Renal cortex interstitium (tissue), 15 donors: Measurements from ENCODE around the gene HEY2. TPM values are rescaled to one million over a fixed set of nuclear protein-coding genes. Genes with fewer than 3 reads are reported as not detected.
"Not testable (repeated sequence)": the region's sequence is repeated elsewhere in the genome, so short reads cannot be mapped to it uniquely, and the experiment has no call there.

Experiments
- DNase-seq, 11 donors: peaks; one replicate each; pipeline ENCODE4 v3.0.0-alpha.2; 2013; ENCODE audit warnings: low read depth in 9 of 11, low spot score in 4 of 11; ENCODE audit errors: extremely low read depth in 1 of 11
- long read RNA-seq, 16 experiments: transcript quantifications; one replicate each; lab custom pipeline, GENCODE V29; 2026
- polyA plus RNA-seq, 3 donors: library from polyadenylated mRNA; unstranded; fragments of 120-200 nt; gene quantifications; one replicate each; pipeline ENCODE4 v1.2.1, GENCODE V29; 2013; ENCODE audit not compliant: insufficient read length in 3 of 3

Gene HEY2
- 1 to 10 TPM; 7.0 to 7.6 (median 7.3) TPM for polyA plus RNA-seq
- long read RNA-seq, donor 1, result 0 reads
- long read RNA-seq, donor 2, partial matches to known transcripts, result 0 of 2 reads
- long read RNA-seq, donor 2, other reads (novel, unspliced or antisense), result 0 of 2 reads
- long read RNA-seq, donor 3, transcript HEY2-201 (5 exons, 2,678 nt), result major isoform, 9 of 17 reads
- long read RNA-seq, donor 3, partial matches to known transcripts, result 8 of 17 reads
- long read RNA-seq, donor 3, other reads (novel, unspliced or antisense), result 0 of 17 reads
- long read RNA-seq, donor 4, partial matches to known transcripts, result 0 of 1 reads
- long read RNA-seq, donor 4, other reads (novel, unspliced or antisense), result 0 of 1 reads
- long read RNA-seq, donor 5, result 0 reads
- long read RNA-seq, donor 6, partial matches to known transcripts, result 0 of 2 reads
- long read RNA-seq, donor 6, other reads (novel, unspliced or antisense), result 0 of 2 reads
- long read RNA-seq, donor 7, partial matches to known transcripts, result 0 of 3 reads
- long read RNA-seq, donor 7, other reads (novel, unspliced or antisense), result 0 of 3 reads
- long read RNA-seq, donor 8, result 0 reads
- long read RNA-seq, donor 9, partial matches to known transcripts, result 0 of 1 reads
- long read RNA-seq, donor 9, other reads (novel, unspliced or antisense), result 0 of 1 reads
- long read RNA-seq, donor 10, partial matches to known transcripts, result 0 of 3 reads
- long read RNA-seq, donor 10, other reads (novel, unspliced or antisense), result 0 of 3 reads
- long read RNA-seq, donor 11, transcript HEY2-201 (5 exons, 2,678 nt), result major isoform, 6 of 6 reads
- long read RNA-seq, donor 11, partial matches to known transcripts, result 0 of 6 reads
- long read RNA-seq, donor 11, other reads (novel, unspliced or antisense), result 0 of 6 reads
- long read RNA-seq, donor 12, result 0 reads
- long read RNA-seq, donor 13, result 0 reads
- long read RNA-seq, donor 14, partial matches to known transcripts, result 0 of 3 reads
- long read RNA-seq, donor 14, other reads (novel, unspliced or antisense), result 0 of 3 reads
- long read RNA-seq, donor 15, partial matches to known transcripts, result 0 of 3 reads
- long read RNA-seq, donor 15, other reads (novel, unspliced or antisense), result 0 of 3 reads
- long read RNA-seq, donor 16, transcript HEY2-201 (5 exons, 2,678 nt), result major isoform, 7 of 7 reads
- long read RNA-seq, donor 16, partial matches to known transcripts, result 0 of 7 reads
- long read RNA-seq, donor 16, other reads (novel, unspliced or antisense), result 0 of 7 reads

DNA sequence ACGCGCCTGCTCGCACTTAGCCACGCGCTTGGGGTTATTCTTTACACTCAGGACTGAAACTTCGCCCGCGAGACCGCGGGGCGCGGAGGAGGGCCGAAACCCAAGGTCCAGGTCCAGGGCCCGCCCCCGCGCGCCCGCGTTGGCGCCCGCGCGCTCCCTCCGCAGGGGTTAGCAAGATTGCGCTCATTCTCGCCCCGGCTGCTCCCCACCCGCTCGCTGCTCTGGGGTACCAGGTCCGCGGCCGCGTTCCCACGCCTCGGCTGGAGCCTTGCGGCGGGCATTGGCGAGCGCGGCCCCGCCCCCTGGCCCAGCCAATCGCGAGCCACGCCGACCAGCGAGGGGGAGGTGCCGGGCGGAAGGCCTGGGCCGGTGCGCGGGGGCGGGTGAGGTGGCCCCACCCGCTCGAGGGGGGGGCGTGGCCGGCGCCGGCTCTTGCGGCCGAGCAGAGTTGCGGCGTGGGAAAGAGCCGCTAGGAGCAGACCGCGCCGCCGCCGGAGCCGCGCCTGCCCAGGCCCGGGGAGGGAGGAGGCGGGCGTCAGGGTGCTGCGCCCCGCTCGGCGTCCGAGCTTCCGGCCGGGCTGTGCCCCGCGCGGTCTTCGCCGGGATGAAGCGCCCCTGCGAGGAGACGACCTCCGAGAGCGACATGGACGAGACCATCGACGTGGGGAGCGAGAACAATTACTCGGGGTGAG lies at the start of gene HEY2:
HEY2 (plus strand) TSS at position 460 of the 692 bp plus-strand sequence; CDS start at position 605, 145 bp downstream.
- peak in 10 of 11 donors; percentile 51 to 88 (median 81) for DNase-seq

DNA sequence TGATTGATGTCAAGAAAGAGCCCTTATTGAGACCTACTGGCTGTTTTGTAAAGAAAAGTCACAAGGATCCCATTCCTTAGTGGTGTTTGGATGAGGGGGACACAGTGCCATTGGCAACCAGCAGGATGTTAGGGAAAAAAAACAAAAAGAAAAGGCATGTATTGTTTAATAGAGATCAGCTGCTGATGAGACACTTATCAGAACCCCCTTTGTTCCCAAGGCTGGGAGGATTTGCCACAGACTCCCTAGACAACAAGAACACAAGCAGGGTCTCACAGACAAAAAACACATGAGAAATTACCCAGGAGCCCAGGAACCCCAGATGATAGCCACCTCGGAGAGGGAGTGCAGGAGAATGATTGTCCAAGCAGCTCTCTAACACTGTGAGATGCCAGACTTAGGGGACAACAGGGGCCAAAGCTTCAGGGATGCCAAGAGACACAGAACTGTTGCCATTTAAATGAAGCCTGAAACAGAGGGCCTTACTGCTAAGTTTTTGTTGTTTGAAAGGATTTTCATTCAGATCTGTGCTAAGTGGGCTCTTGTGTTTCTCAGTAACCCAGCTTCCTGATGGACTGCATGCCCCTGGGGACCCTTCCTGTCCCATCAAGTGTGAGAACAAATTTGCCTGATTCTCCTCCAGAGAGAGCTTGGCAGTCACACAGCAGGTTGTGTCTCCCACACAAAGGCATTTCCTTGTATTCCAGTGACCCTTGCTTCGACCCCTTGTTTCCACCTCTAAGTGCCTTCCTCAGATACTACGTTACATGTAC lies 48.7 kb upstream of the HEY2 start:
- no peak for DNase-seq

DNA sequence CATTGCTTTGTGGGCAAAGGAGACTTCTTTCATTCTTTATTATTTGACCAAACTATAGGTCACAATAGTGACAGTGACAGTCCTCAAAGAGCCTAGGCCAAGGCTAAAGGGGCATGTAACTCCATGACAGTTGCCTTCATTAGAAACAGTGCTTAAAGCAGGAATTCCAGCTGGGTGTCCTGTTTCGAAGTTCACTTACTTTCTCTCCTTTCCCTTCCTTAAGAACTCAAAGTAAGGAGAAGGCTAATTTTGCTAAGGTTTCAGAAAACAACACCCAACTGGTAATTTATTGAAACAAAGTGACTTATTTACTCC lies 48.1 kb upstream of the HEY2 start:
- DNase-seq, result no peak

DNA sequence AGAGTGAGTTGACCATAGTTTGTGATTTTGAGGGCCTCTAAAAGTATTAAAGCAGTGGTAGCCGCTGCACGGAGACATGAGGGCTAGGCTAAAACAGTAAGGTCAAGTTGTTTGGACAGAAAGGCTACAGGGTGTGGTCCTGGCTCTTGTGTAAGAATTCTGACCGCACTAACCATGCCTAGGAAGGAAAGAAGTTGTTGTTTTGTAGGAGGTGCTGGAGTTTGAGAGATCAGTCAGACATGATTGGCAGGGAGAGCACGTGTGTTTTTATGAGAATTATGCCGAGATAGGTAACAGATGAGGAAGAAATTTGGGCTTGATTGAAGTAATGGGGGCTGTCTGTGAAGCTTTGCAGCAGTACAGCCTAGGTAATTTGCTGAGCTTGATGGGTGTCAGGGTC lies 45.5 kb upstream of the HEY2 start:
- not testable (repeated sequence) for DNase-seq

DNA sequence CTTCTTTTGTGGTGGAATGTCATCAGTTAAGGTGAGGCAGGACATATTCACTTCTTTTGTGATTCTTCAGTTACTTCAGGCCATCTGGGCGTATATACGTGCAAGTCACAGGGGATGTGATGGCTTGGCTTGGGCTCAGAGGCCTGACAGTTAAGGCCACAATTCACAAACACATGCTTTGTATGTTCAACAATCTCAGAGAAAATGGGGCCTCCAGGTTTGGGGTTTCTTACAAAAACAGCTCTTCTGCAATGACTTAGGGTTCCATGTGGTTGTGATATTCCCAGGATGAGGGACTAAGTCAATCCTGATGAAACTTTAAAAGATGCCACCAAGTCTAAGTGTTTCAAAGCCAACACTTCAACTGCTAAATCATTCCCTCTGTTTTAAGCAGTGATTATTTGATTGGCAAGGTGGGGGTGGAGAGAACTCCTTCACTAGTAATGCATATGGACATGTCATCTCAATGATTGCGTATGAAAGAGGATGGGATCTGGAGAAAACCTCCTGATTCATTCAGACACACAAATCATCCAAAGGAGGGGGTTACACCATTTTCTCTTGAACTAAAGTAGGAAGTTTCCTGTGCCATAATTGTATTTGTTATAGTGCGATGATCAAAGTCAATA lies 41.7 kb upstream of the HEY2 start:
- DNase-seq, result no peak

DNA sequence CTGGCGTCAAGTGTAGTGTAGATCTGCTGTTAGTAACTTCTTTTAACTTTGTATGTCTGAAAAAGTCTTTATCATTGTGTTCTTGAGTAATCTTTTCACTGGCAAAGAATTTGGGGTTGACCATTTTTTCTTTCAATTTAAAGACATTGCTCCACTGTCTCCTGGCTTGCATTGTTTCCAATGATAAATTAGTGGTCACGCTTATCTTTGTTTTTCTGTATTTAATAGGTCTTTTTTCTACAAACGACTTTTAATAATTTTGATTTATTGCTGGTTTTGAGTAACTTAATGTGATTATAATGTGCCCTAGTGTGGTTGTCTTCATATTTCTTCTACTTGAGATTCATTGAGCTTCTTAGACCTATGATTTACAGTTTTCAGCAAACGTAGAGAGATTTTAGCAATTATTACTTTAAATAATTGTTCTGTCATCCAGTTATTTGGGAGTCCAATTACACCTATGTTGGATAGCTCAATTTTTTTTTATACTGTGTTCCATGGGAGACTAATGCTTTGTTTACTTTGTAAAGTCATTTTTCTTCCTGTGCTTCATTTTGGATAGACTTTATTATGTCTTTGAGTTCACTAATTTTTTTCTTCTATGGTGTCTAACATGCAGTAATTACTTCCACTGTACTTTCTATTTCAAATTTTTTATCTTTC lies 38.3 kb upstream of the HEY2 start:
- DNase-seq, result no peak

DNA sequence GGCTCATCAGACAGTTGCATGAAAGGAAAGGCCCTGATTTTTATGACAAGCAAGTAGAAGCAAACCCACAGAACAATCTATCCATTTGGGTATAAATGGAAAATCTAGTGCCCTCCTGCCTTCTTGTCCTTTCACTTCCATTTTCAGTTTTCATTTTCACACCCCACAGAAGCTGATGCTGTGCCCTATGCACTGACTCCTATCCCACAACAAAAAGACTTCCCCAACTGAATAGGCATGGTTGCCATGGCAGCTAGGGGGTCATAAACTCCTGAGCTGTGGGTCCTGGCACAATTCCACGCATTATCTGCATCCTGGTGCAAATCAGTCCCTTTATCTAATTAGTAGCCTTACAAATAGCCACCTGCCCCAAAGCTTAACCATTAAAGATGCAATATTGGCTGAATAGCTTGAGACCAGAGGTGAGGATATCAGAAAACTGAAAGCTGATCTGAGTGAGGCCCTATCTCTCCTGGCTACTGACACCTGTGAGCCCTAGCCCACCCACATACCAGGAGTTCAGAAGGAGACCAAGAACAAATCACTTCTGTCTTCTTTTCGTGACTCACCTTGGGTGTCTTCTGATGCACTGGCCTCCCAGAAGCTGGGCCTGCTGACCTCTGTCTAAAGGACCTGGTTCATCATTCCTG lies 34.9 kb upstream of the HEY2 start:
- DNase-seq, result no peak

DNA sequence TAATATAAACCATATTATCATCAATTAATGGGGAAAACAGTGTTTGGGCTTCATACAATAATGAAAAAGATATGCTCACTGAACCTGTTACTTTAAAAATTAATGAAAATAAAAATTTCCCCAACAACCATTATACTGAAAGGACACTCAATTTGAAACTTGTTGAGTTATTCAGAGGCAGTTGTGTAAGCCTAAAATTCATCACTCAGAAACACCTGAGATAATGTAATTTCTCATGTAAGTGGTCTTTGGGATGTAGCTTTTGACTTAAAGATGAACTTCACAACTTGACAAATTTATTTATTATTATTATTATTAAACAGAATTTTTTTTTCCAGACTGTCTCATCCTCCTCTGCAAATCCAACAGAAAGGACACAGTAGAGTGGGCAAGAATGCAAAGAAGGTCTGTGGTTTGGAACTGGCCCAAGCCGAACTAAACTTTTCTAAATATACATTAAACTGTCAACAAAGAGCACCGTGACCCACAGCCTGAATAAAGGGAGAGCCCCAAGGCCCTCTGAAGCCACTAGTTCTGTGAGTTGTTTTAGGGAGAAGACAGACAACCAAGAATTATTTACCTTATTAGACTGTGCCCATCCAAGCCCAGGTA lies 32.2 kb upstream of the HEY2 start:
- DNase-seq, result no peak

DNA sequence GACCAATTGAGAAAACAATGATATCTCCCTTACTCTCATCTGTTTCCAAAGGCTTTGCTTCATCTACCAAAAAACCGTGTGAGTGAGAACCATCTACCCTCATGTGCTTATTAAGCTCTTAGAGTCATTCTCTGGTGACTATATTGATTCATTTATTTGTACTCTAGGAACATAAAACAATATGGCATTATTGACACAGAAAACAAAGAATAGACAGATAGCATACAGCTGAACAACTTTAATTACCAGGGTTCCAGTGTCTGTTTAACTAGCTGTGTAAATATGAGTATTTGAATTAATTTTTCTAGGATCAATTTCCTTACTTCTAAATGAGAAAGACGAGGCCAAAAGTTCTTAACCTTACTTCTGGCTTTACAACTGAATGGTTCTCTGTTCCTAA lies 31.3 kb upstream of the HEY2 start:
- no peak for DNase-seq

DNA sequence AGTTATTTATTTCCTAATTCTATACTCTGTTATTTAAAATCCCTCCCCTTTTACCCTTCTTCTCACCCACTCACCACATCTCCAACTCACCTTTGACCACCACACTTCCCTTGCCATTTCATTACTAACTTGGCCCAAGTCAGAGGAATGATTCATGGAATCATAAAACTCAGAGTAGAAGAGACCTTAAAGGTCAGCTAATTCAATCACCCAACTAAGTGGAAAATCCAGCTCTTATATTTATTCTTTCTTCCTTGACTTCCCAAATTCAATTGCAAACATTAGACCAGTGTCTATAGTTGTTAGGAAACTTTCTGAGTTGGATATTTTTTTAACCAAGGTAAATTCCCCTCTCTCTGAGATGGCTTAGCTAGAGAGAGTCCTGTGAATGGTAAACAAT lies 26.5 kb upstream of the HEY2 start:
- DNase-seq, result no peak

DNA sequence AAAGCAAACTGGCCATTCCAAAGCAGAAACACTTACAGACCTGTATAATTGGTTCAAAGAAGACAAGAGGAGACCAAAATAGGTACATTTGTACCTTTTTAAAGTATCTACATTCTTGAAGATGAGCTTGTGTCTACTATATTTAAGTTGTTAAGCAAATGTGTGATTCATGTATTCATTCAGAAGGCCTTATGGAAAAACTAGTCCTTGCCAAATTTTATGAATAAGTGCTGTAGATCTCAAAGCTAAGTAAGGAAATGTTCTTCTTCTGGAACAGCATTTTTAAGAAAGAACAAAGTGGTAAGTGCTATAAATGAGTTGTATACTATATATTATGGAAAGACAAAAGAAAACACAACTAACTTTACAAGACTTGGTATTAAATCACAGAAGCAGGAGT lies 22.2 kb upstream of the HEY2 start:
- DNase-seq, result no peak

DNA sequence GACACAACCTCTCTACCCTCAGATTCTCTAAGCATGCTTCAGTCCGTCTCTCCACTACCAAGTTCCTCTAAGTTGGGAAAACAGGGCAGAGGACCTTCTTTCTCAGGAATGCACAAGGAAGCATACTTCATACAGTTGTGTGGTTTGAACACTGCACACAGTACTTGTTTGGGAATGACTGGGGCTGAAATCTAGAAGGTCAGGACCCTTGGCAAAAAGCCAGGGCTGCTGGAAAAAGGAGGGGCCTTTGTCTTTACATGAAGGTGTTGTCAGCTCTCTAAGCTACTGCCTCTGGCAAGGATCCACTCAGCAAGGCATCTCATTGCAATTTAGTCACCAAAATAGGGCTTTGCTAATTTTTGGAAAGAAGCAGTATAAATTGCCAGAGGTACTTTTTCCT lies 20.7 kb upstream of the HEY2 start:
- DNase-seq, result no peak

DNA sequence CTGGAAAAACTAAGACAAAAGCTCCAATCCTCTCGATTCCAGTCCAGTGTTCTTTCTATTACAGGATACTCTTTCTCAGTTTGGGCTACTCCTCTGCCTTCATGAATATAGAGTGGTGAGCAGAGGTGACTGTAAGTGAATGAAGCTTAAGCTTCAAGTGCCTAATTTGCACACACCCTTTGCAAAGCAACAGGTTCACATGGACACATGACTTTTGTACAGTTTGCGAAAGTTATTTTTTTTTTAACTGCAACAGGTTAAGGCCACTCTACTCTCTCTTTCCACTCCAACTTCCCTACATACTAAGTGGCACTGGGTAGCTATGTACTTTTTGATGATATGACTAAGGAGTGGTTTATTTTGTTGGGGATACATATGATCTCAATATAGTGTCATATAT lies 19.4 kb upstream of the HEY2 start:
- no peak for DNase-seq

DNA sequence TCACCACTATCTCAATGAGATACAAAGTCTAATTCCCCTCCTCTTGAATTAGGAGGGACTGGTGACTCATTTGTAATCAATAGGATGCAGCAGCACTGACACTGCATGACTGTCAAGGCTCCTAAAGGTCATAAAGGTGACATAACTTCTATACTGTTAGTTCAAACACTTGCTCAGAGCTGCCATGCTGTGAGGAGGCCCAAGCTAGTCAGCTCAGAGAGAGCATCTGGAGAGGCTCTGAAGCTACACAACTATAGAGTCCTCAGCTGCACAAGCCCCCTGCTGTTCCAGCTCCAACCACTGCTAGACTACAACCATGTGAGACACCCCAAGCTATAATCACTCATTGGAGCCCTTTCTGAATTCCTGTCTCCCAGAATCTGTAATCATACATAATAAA lies 17.0 kb upstream of the HEY2 start:
- DNase-seq, result no peak

DNA sequence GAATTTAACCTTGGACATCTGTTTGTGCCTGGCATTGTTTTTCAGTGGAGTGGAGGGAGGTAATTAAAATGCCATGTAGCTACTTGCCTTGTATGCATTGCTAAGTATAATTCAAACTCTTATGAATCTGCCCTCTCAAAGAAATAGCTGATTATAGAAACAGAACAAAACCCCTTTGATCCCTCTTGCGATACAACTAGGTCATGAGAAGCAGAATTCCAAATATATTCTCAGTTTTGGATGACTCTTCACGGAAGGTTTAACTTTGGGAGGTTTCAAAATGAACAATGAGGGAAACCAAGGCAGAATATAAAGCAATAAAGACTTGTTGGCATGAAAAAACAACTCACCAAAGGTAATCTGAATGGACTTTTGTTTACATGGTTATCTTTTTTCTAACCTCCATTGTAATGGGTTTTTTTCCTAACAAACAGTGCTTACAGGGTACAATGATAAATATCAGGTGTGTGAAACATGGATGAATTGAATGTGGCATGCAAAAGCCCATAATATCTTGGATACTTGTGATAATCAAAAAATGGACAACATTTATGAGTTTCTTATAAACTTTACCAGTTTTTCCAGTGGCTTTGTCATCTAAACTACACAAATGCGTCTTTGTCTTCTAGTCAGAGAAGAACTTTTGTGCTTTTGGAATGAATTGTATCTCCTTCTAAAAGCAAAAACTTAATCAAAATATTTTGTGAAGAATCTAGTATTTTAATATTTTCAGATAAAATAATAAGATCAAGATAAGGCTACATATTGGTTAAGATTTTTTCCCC lies 15.7 kb upstream of the HEY2 start:
- no peak for DNase-seq

DNA sequence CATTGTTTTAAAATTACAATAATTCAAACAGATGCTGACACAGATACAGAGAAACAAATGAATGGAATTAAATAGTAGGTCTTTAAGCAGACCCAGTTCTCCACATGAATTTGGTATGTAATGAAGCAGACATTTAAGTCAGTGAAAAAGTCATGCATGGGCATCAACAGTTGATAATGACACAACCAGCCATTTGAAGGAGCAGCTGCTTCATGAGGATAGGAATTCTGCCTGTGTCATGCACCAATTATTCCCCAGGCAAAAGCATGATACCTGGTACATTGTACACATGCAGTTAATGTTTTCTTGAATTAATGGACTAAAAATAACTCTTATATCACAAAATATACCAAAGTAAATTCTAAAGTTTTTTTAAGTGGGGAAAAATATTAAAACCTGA lies 11.2 kb upstream of the HEY2 start:
- DNase-seq, result no peak
